GM12878 (cell line): Measurements from ENCODE around the gene PALD1. TPM values are rescaled to one million over a fixed set of nuclear protein-coding genes. Genes with fewer than 3 reads are reported as not detected.
A peak's percentile ranks its signal among the peaks of the same experiment; 100 is the strongest.

Source experiments
- ATAC-seq: fragments of 200-7000 bp; cut with Tn5 transposase; 3 replicates; pipeline ENCODE4 v1.9.1; 2020; ENCODE audit warnings: mild to moderate bottlenecking, moderate library complexity
- BruUV-seq: library from RNA; stranded (reverse); fragments of 400-500 nt; replicated peaks from 2 replicates; lab custom pipeline; 2021; lab: Mats Ljungman, UMichigan
- CTCF ChIA-PET: fragments of 300-600 bp; sonication (Branson Sonifier 250); formaldehyde crosslinking; extraction: SDS; loops from one replicate; lab custom pipeline; 2021; ENCODE audit warnings: inconsistent platforms; lab: Yijun Ruan, JAX
- POLR2A ChIA-PET: fragments of 350-600 bp; formaldehyde crosslinking; extraction: SDS; loops from one replicate; lab custom pipeline; 2021; ENCODE audit warnings: inconsistent platforms; lab: Charles Lee
- RAD21 ChIA-PET: fragments of 300-600 bp; sonication (Branson Sonifier 250); formaldehyde crosslinking; loops from one replicate; lab custom pipeline; 2023; ENCODE audit warnings: antibody characterized with exemption; ENCODE audit not compliant: unreplicated experiment; lab: Charles Lee
- SMC1A ChIA-PET: fragments of 300-600 bp; sonication (Branson Sonifier 250); formaldehyde crosslinking; loops from one replicate; lab custom pipeline; 2023; ENCODE audit not compliant: unreplicated experiment, uncharacterized antibody; lab: Charles Lee
- DNase-seq: peaks from one replicate; pipeline ENCODE4 v3.0.0-alpha.2; 2011; ENCODE audit warnings: low read depth, low spot score
- FAIRE-seq: peaks from 3 replicates; lab custom pipeline; 2011; peaks lifted over from hg19 to GRCh38; lab: Jason Lieb, UNC
- H2AFZ ChIP-seq: 2 replicates; pipeline ENCODE4 v1.6.0; 2011; ENCODE audit warnings: low read depth, low read length, control low read depth; ENCODE audit not compliant: control insufficient read depth
- H3K27ac ChIP-seq: 2 replicates; pipeline ENCODE4 v1.5.1; 2011; ENCODE audit warnings: control low read depth; ENCODE audit not compliant: control insufficient read depth, insufficient read depth
- H3K27me3 ChIP-seq, 2 experiments: replicated peaks in 1 of 2; 2 replicates each; pipeline versions ENCODE4 v1.6.0 to v1.6.1; 2011; ENCODE audit warnings: low read length in 1 of 2; ENCODE audit not compliant: control insufficient read depth in 2 of 2, insufficient read depth in 2 of 2
- H3K36me3 ChIP-seq, 2 experiments: 2 replicates each; pipeline ENCODE4 v1.5.1; 2011; ENCODE audit warnings: low read length in 1 of 2; ENCODE audit not compliant: control insufficient read depth in 2 of 2, insufficient read depth in 2 of 2
- H3K4me1 ChIP-seq: 2 replicates; pipeline ENCODE4 v1.6.1; 2011; ENCODE audit warnings: mild to moderate bottlenecking, low read length, moderate library complexity, mixed read lengths; ENCODE audit not compliant: control insufficient read depth, insufficient read depth
- H3K4me2 ChIP-seq: 2 replicates; pipeline ENCODE4 v1.6.0; 2011; ENCODE audit warnings: control low read depth; ENCODE audit not compliant: control insufficient read depth, insufficient read depth
- H3K4me3 ChIP-seq: fragments of 200-600 bp; sonication (generic); 2 replicates; pipeline ENCODE4 v1.5.1; 2016
- H3K79me2 ChIP-seq: 2 replicates; pipeline ENCODE4 v1.6.0; 2011; ENCODE audit warnings: low read length; ENCODE audit not compliant: control insufficient read depth, insufficient read depth
- H3K9ac ChIP-seq: 2 replicates; pipeline ENCODE4 v1.8.0; 2011; ENCODE audit warnings: low read length, control low read depth, mixed read lengths; ENCODE audit not compliant: control insufficient read depth, insufficient read depth
- H3K9me3 ChIP-seq: replicated peaks from 3 replicates; pipeline ENCODE4 v1.5.1; 2011; ENCODE audit warnings: mild to moderate bottlenecking, low read length; ENCODE audit not compliant: control insufficient read depth, insufficient read depth
- H4K20me1 ChIP-seq: 2 replicates; pipeline ENCODE4 v1.6.0; 2011; ENCODE audit not compliant: control insufficient read depth, insufficient read depth
- CTCF ChIP-seq, 3 experiments: IDR thresholded peaks in 2 of 3; conservative IDR thresholded peaks in 1 of 3; 2 replicates each; pipeline ENCODE4 v1.5.1; 2011; ENCODE audit warnings: low read depth in 3 of 3, low read length in 3 of 3, mild to moderate bottlenecking in 3 of 3, control low read depth in 2 of 3, moderate library complexity in 2 of 3, inconsistent platforms in 1 of 3, mixed read lengths in 1 of 3; ENCODE audit not compliant: control insufficient read depth in 2 of 3, insufficient read depth in 1 of 3; ENCODE audit errors: extremely low read depth in 1 of 3
- DPF2 ChIP-seq: fragments of 450-650 bp; IDR thresholded peaks from 2 replicates; pipeline ENCODE4 v1.6.1; 2017; ENCODE audit warnings: mild to moderate bottlenecking
- IRF4 ChIP-seq: IDR thresholded peaks from 2 replicates; pipeline ENCODE4 v1.6.1; 2011; ENCODE audit warnings: low read depth, low read length
- MLLT1 ChIP-seq: fragments of 450-650 bp; IDR thresholded peaks from 2 replicates; pipeline ENCODE4 v1.6.1; 2016; ENCODE audit warnings: mild to moderate bottlenecking
- NFIC ChIP-seq: IDR thresholded peaks from 2 replicates; pipeline ENCODE4 v1.6.1; 2012; ENCODE audit warnings: low read depth, mild to moderate bottlenecking, inconsistent platforms, low read length, moderate library complexity
- RAD21 ChIP-seq: IDR thresholded peaks from 2 replicates; pipeline ENCODE4 v1.6.1; 2011; ENCODE audit warnings: mild to moderate bottlenecking, low read depth, low read length, moderate library complexity; ENCODE audit not compliant: insufficient read depth
- RELA ChIP-seq: fragments of 450-650 bp; IDR thresholded peaks from 2 replicates; pipeline ENCODE4 v1.8.0; 2014; ENCODE audit warnings: borderline replicate concordance; ENCODE audit not compliant: partially characterized antibody
- SKIL ChIP-seq: fragments of 450-650 bp; IDR thresholded peaks from 2 replicates; pipeline ENCODE4 v1.6.1; 2017; ENCODE audit warnings: mild to moderate bottlenecking, low read depth, inconsistent platforms; ENCODE audit not compliant: poor library complexity, severe bottlenecking
- SMC3 ChIP-seq: IDR thresholded peaks from 2 replicates; pipeline ENCODE4 v1.6.1; 2011; ENCODE audit warnings: low read length, improper control_type of control experiment, borderline replicate concordance
- TARDBP ChIP-seq: IDR thresholded peaks from 2 replicates; pipeline ENCODE4 v1.6.1; 2016; ENCODE audit warnings: borderline replicate concordance
- TBL1XR1 ChIP-seq: IDR thresholded peaks from 2 replicates; pipeline ENCODE4 v1.6.1; 2012; ENCODE audit warnings: low read depth, low read length, improper control_type of control experiment
- ZNF384 ChIP-seq: IDR thresholded peaks from 2 replicates; pipeline ENCODE4 v1.6.1; 2012; ENCODE audit warnings: low read depth, mild to moderate bottlenecking, low read length, improper control_type of control experiment, borderline replicate concordance
- ZNF687 ChIP-seq: fragments of 450-650 bp; IDR thresholded peaks from 2 replicates; pipeline ENCODE4 v1.6.1; 2017; ENCODE audit warnings: mild to moderate bottlenecking, moderate library complexity
- WGBS: methylation state at CpG from one replicate; pipeline ENCODE4 v1.1.6; 2016; ENCODE audit warnings: low lambda C conversion rate; ENCODE audit not compliant: insufficient replicate concordance, insufficient coverage; ENCODE audit errors: missing lambda C conversion rate; 5-methylcytosine and 5-hydroxymethylcytosine counted together
- in situ Hi-C: fragments of 300-500 bp; cut with MboI; formaldehyde crosslinking; loops from 9 replicates; pipeline ENCODE4 v1.14.3; 2018; ENCODE audit warnings: mixed read lengths
- intact Hi-C: fragments of 100-400 bp; cut with micrococcal nuclease; formaldehyde crosslinking; loops from one replicate; pipeline ENCODE4 v1.14.2; 2022; ENCODE audit not compliant: unreplicated experiment
- polyA plus RNA-seq, 11 experiments: library from polyadenylated mRNA; depleted of rRNA in 4 of 11; unstranded in 6 of 11; stranded (reverse) in 5 of 11; fragments of >200 nt; fragmentation: Nextera tagmentation in 4 of 11; fragmentation: Illumina TruSeq in 1 of 11; extraction: Ambion mirVana in 4 of 11; extraction: Trizol in 1 of 11; gene quantifications; 1 replicate in 1 of 11; 2 replicates in 10 of 11; pipeline versions ENCODE4 v1.2.1 to v1.2.3, GENCODE V29; 2011 to 2016; ENCODE audit warnings: inconsistent platforms in 2 of 11, missing spikeins in 2 of 11, low read depth in 1 of 11
- total RNA-seq, 4 experiments: library from RNA; depleted of rRNA in 3 of 4; stranded (reverse); fragments of >200 nt in 3 of 4; fragmentation: Illumina TruSeq in 1 of 4; extraction: Trizol in 1 of 4; gene quantifications; 2 replicates each; pipeline versions ENCODE4 v1.2.1 to v1.2.3, GENCODE V29; 2013 to 2021

PALD1 gene
- total and polyA plus RNA-seq, 10 of the 15 experiments (the other 5 are each of a cell fraction or from before 2014, with no cell fraction given): 0.43 to 20.9 (median 9.0) TPM

- intact Hi-C loops (loop anchor here (1.0 to 2.0 kb wide), 3 partner anchors 209 to 330 kb away; partner anchors contain the start of gene SGPL1), in situ Hi-C loops (loop anchor here (5.0 kb wide), 2 partner anchors 212 to 332 kb away; no protein-coding TSS in a partner anchor)
- CTCF ChIA-PET: interaction anchor here (0.6 to 6.7 kb wide), 18 partner anchors 8 to 331 kb away, joined by 3 to 87 read pairs (median 4); no protein-coding TSS in a partner anchor
- TF ChIP-seq ZNF687 (no peak), SKIL (peak; percentile 24), TBL1XR1 (peak; percentile 39; the same call in 1 of the 2 replicates), SMC3 (peak; percentile 99), IRF4 (0 out of 2 replicates have a peak, but pooled peaks have one; percentile 30), RAD21 (peak; percentile 99), RELA (peak; percentile 52), TARDBP (0 out of 2 replicates have a peak, but pooled peaks have one; percentile 49), ZNF384 (0 out of 2 replicates have a peak, but pooled peaks have one; percentile 31), MLLT1 (no peak), NFIC (no peak), CTCF (IDR thresholded peaks at IDR 0.05 in 2 of 3, conservative IDR thresholded peaks at IDR 0.05 in 1 of 3; ENCODE audit: control insufficient read depth in 2 of 3, extremely low read depth in 1 of 3, insufficient read depth in 1 of 3, low read depth in 3 of 3, low read length in 3 of 3) (peak; percentile 87 to 91 (median 91)), DPF2 (no peak)
Observed at GRCh38 chr10:70549962-70550458, 71.4 kb downstream of the PALD1 start.

More at GRCh38 chr10:70549962-70550458, 71.4 kb downstream of the PALD1 start:
- POLR2A ChIA-PET: no interaction called here
- Histone ChIP-seq H4K20me1 (no peaks in the 10 kb centered on the region), H3K4me3 (no peak overlapping the region), H3K4me2 (no peak overlapping the region), H3K9ac (no peak overlapping the region), H3K9me3 (no peaks in the 10 kb centered on the region), H3K27me3 (no peaks in the 10 kb centered on the region), H3K4me1 (no peaks in the 10 kb centered on the region), H2AFZ (no peak overlapping the region), H3K36me3 (peaks cover 0 to 3% of the 10 kb centered on the region in 2 experiments; a peak in 2 of 4 replicates), H3K79me2 (no peaks in the 10 kb centered on the region), H3K27ac (no peak overlapping the region)
- peak; percentile 97 for ATAC-seq
- SMC1A ChIA-PET: interaction anchor here (0.8 to 4.5 kb wide), 7 partner anchors 36 to 328 kb away, joined by 3 to 45 read pairs (median 4); no protein-coding TSS in a partner anchor
- peak; percentile 98 for FAIRE-seq
- DNase-seq: peak; percentile 17
- no TSS peak for BruUV-seq
- 80% methylated on average over 3 of the region's 3 CpGs for WGBS
- RAD21 ChIA-PET: interaction anchor here (0.6 to 2.6 kb wide), 4 partner anchors 88 to 970 kb away, joined by 3 to 11 read pairs (median 7); no protein-coding TSS in a partner anchor
